Adrenal gland (tissue), 12 donors: ENCODE results near the gene HNRNPLL. TPM values are rescaled to one million over a fixed set of nuclear protein-coding genes. Genes with fewer than 3 reads are reported as not detected.

ENCODE experiments used
- DNase-seq, 7 donors: peaks; one replicate each; pipeline ENCODE4 v3.0.0-alpha.2; 2019 to 2020
- H3K27ac ChIP-seq, 5 donors: fragments of 200-600 bp; sonication (generic) in 4 of 5; 1 replicate in 3 of 5; 2 replicates in 2 of 5; pipeline versions ENCODE4 v1.5.1 to v1.8.0; 2016 to 2020; ENCODE audit warnings: mild to moderate bottlenecking in 1 of 5
- H3K27me3 ChIP-seq: fragments of 200-600 bp; 2 replicates; pipeline ENCODE4 v1.8.0; 2021
- H3K36me3 ChIP-seq, 2 donors: fragments of 200-600 bp; replicated peaks in 1 of 2; 1 replicate in 1 of 2; 2 replicates in 1 of 2; pipeline versions ENCODE4 v1.5.1 to v1.8.0; 2018 to 2022
- H3K4me1 ChIP-seq, 2 donors: fragments of 200-600 bp; replicated peaks in 1 of 2; 1 replicate in 1 of 2; 2 replicates in 1 of 2; pipeline versions ENCODE4 v1.5.1 to v1.8.0; 2018 to 2021
- H3K4me3 ChIP-seq, 4 donors: fragments of 200-600 bp; sonication (generic) in 3 of 4; one replicate each; pipeline ENCODE4 v1.5.1; 2016 to 2018
- H3K9me3 ChIP-seq, 3 donors: fragments of 200-600 bp; sonication (generic) in 1 of 3; replicated peaks in 1 of 3; 1 replicate in 2 of 3; 2 replicates in 1 of 3; pipeline versions ENCODE4 v1.5.1 to v1.8.0; 2016 to 2021
- POLR2A ChIP-seq, 2 donors: fragments of 450-650 bp; IDR thresholded peaks; one replicate each; pipeline ENCODE4 v1.6.1; 2017; ENCODE audit warnings: antibody characterized with exemption in 2 of 2, mild to moderate bottlenecking in 2 of 2, moderate library complexity in 1 of 2
- WGBS, 4 donors: extraction: QIAGEN DNeasy Blood & Tissue Kit in 2 of 4; methylation state at CpG; one replicate each; pipeline versions ENCODE4 v1.1.5 to v1.1.7; 2013 to 2017; 5-methylcytosine and 5-hydroxymethylcytosine counted together
- intact Hi-C, 2 donors: fragments of 100-400 bp; cut with DNase I; formaldehyde crosslinking; loops; one replicate each; pipeline versions ENCODE4 v1.14.1 to v1.15.0; 2022 to 2023
- polyA plus RNA-seq, 3 donors: library from polyadenylated mRNA; stranded (reverse); fragments of 200-250 nt in 2 of 3; fragments of 350-450 nt in 1 of 3; fragmentation: Illumina TruSeq in 1 of 3; extraction: RNeasy Lipid Tissue Mini Kit (QIAGEN cat#74804) in 1 of 3; gene quantifications; one replicate each; pipeline ENCODE4 v1.2.3, GENCODE V29; 2013 to 2014
- total RNA-seq, 9 donors: library from RNA; depleted of rRNA in 4 of 9; stranded (reverse); fragments of >200 nt in 4 of 9; fragments of 120-200 nt in 1 of 9; fragmentation: NEBNext Ultra II Directional in 1 of 9; extraction: Animal tissue kit (Norgen Biotek cat#: 25700) in 1 of 9; gene quantifications; one replicate each; pipeline versions ENCODE4 v1.1.0 to v1.2.4, GENCODE V29; 2013 to 2023
- TF ChIP-seq, protein P1 (sequence below), 6 experiments: fragments of 450-650 bp in 4 of 6; fragments of 200-600 bp in 2 of 6; sonication (generic) in 1 of 6; IDR thresholded peaks; 1 replicate in 5 of 6; 2 replicates in 1 of 6; pipeline versions ENCODE4 v1.5.1 to v1.8.0; 2016 to 2021; ENCODE audit warnings: antibody characterized with exemption in 6 of 6, mild to moderate bottlenecking in 2 of 6, moderate library complexity in 1 of 6
- donor health status: healthy with polysubstance abuse.
- donor health status: Bipolar disorder and iron deficiency.
- donor health status: DM: yes; HTN: yes; CAD: no.
- donor health status: DM: no; HTN: no; CAD: no.
- donor health status: DM: no; HTN: no; CAD: no.
- donor health status: DM: yes; HTN: yes; CAD: no.

The HNRNPLL gene
- total and polyA plus RNA-seq, 12 donors, result 19.5 to 75.2 (median 49.4) TPM

DNA sequence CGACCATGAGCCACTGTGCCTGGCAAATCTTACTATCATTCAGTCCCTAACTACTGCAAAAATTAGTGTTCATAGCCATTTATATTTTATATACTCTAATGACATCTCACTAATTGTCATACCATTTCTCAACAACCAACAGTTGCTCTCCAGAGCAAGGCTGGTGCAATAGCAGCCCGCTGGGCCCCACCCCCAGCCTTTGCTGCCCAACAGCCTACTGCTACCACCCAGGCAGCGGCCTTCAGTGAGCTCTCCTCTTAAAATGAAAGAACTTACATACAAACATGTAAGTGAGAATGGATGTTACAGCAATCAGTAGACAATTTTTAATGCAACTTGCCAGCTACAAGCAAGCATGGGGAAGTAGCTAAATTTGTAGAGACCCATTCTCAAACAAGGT is 90.5 kb downstream of the HNRNPLL start:
- Histone ChIP-seq H3K9me3 (no peaks in the 10 kb centered on the region), H3K27me3 (no peaks in the 10 kb centered on the region), H3K4me3 (no peak overlapping the region), H3K4me1 (peaks cover 21 to 37% of the 10 kb centered on the region in 2 donors), H3K36me3 (no peaks in the 10 kb centered on the region), H3K27ac (no peak overlapping the region)
- WGBS, 4 donors, result 58 to 100% (median 88%) methylated on average over 3 of the region's 3 CpGs
- peak in 1 of 7 donors; percentile 43 for DNase-seq
- TF ChIP-seq, protein P1, sequence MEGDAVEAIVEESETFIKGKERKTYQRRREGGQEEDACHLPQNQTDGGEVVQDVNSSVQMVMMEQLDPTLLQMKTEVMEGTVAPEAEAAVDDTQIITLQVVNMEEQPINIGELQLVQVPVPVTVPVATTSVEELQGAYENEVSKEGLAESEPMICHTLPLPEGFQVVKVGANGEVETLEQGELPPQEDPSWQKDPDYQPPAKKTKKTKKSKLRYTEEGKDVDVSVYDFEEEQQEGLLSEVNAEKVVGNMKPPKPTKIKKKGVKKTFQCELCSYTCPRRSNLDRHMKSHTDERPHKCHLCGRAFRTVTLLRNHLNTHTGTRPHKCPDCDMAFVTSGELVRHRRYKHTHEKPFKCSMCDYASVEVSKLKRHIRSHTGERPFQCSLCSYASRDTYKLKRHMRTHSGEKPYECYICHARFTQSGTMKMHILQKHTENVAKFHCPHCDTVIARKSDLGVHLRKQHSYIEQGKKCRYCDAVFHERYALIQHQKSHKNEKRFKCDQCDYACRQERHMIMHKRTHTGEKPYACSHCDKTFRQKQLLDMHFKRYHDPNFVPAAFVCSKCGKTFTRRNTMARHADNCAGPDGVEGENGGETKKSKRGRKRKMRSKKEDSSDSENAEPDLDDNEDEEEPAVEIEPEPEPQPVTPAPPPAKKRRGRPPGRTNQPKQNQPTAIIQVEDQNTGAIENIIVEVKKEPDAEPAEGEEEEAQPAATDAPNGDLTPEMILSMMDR (IDR thresholded peaks at IDR 0.05), result no peak
- no peak for TF ChIP-seq POLR2A (IDR thresholded peaks at IDR 0.05)
- intact Hi-C loops, result no loop called here

Other genes starting within 250 kb of the HNRNPLL start
- 100 to 1,000 TPM in 3 of 9 donors, 10 to 100 TPM in 6; 54.7 to 313 (median 75.6) TPM for gene ATL2, start 225.7 kb downstream of the HNRNPLL start, total RNA-seq
- gene ATL2, start 225.7 kb downstream of the HNRNPLL start, polyA plus RNA-seq, result 10 to 100 TPM; 19.8 to 50.1 (median 30.6) TPM
- 100 to 1,000 TPM in 7 of 9 donors, 10 to 100 TPM in 2; 40.0 to 351 (median 176) TPM for gene GALM, start 63.2 kb upstream of the HNRNPLL start, total RNA-seq
- gene GALM, start 63.2 kb upstream of the HNRNPLL start, polyA plus RNA-seq, result 100 to 1,000 TPM in 2 of 3 donors, 10 to 100 TPM in 1; 71.8 to 172 (median 127) TPM
- gene SRSF7, start 148.4 kb upstream of the HNRNPLL start, total RNA-seq, result 100 to 1,000 TPM in 3 of 9 donors, 10 to 100 TPM in 6; 39.8 to 153 (median 87.9) TPM
- gene SRSF7, start 148.4 kb upstream of the HNRNPLL start, polyA plus RNA-seq, result 100 to 1,000 TPM; 125 to 248 (median 146) TPM
- 10 to 100 TPM in 7 of 9 donors, 1 to 10 TPM in 2; 8.8 to 26.2 (median 13.0) TPM for gene GEMIN6, start 175.3 kb upstream of the HNRNPLL start, total RNA-seq
- gene GEMIN6, start 175.3 kb upstream of the HNRNPLL start, polyA plus RNA-seq, result 10 to 100 TPM; 24.5 to 25.7 (median 25.1) TPM